ENCODE data around the gene TMEM219.

DNA sequence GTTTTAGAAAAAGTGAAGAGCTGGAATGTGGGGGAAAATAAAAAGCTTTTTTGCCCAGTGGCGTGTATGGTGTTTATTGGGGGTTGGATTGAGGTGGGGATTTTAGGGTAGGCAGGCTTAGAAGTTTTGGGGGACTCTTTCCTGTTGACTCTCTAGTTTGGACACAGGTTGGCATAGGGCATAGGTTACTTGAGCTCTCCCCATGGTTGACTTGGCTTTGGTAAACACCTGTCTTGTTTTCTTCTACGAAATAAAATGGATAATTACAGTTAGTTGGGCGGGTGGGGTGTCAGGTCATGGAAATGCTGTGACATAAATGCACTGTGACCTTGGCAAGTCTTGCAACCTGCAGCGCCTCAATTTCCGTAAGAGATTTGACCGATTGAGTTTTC is 11.1 kb downstream of the TMEM219 start:
- TF ChIP-seq, protein P1, sequence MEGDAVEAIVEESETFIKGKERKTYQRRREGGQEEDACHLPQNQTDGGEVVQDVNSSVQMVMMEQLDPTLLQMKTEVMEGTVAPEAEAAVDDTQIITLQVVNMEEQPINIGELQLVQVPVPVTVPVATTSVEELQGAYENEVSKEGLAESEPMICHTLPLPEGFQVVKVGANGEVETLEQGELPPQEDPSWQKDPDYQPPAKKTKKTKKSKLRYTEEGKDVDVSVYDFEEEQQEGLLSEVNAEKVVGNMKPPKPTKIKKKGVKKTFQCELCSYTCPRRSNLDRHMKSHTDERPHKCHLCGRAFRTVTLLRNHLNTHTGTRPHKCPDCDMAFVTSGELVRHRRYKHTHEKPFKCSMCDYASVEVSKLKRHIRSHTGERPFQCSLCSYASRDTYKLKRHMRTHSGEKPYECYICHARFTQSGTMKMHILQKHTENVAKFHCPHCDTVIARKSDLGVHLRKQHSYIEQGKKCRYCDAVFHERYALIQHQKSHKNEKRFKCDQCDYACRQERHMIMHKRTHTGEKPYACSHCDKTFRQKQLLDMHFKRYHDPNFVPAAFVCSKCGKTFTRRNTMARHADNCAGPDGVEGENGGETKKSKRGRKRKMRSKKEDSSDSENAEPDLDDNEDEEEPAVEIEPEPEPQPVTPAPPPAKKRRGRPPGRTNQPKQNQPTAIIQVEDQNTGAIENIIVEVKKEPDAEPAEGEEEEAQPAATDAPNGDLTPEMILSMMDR (IDR thresholded peaks at IDR 0.05): no peak
- TF ChIP-seq POLR2A (IDR thresholded peaks at IDR 0.05): no peak

Measured in right lobe of liver (tissue), 4 donors.